ENCODE results near the gene TMEM145.

DNA sequence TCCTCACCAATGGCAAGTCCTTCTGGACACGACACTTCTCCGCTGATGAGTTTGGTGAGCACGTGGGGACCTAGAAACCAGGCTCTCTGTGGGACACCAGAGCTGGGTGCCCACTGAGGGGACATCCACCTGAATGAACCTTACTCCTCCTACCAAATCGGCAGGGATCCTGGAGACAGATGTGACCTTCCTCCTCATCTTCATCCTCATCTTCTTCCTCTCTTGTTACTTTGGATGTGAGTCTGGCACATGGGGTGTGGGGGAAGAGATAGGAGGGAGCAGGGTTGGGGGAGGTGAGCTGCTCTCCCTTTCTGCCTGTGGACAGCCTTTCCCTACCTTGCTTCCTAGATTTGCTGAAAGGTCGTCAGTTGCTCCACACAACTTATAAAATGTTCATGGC is 1.9 kb downstream of the TMEM145 start:
- TF ChIP-seq, protein P1, sequence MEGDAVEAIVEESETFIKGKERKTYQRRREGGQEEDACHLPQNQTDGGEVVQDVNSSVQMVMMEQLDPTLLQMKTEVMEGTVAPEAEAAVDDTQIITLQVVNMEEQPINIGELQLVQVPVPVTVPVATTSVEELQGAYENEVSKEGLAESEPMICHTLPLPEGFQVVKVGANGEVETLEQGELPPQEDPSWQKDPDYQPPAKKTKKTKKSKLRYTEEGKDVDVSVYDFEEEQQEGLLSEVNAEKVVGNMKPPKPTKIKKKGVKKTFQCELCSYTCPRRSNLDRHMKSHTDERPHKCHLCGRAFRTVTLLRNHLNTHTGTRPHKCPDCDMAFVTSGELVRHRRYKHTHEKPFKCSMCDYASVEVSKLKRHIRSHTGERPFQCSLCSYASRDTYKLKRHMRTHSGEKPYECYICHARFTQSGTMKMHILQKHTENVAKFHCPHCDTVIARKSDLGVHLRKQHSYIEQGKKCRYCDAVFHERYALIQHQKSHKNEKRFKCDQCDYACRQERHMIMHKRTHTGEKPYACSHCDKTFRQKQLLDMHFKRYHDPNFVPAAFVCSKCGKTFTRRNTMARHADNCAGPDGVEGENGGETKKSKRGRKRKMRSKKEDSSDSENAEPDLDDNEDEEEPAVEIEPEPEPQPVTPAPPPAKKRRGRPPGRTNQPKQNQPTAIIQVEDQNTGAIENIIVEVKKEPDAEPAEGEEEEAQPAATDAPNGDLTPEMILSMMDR (IDR thresholded peaks at IDR 0.05 in 4 of 5, conservative IDR thresholded peaks at IDR 0.05 in 1 of 5): no peak
- no peak for TF ChIP-seq POLR2A (IDR thresholded peaks at IDR 0.05)
